ENCODE results near the gene FLRT1.

FLRT1 gene

GRCh38 chr11:64064374-64065140 lies 28.8 kb downstream of the FLRT1 start:
- no peaks in the 10 kb centered on the region for H3K36me3 ChIP-seq (ENCODE audit: control insufficient read depth, insufficient read depth, low read length)
- 92 to 94% methylated on average over 17 of the region's 17 CpGs for WGBS, 2 experiments
- H3K27ac ChIP-seq (ENCODE audit: insufficient read depth, low read depth, low read length, poor library complexity, severe bottlenecking) = no peak overlapping the region
- H3K27me3 ChIP-seq (ENCODE audit: control insufficient read depth, insufficient read depth, low read length, poor library complexity, severe bottlenecking) = peaks cover 38% of the 10 kb centered on the region
- H3K4me1 ChIP-seq (ENCODE audit: control insufficient read depth, insufficient read depth, low read length) = peaks cover 47% of the 10 kb centered on the region
- no peak overlapping the region for H3K4me3 ChIP-seq (ENCODE audit: insufficient read depth, low read depth, low read length)
- H3K9me3 ChIP-seq (ENCODE audit: control insufficient read depth, low read length) = no peaks in the 10 kb centered on the region

GRCh38 chr11:64065141-64065465 lies 29.4 kb downstream of the FLRT1 start:
- peaks cover 48% of the 10 kb centered on the region for H3K4me1 ChIP-seq (ENCODE audit: control insufficient read depth, insufficient read depth, low read length)
- WGBS, 2 experiments = 94 to 95% methylated on average over 11 of the region's 11 CpGs

GRCh38 chr11:64065712-64066111 lies 30.0 kb downstream of the FLRT1 start:
- no peak overlapping the region for H3K4me3 ChIP-seq (ENCODE audit: insufficient read depth, low read depth, low read length)
- no peaks in the 10 kb centered on the region for H3K36me3 ChIP-seq (ENCODE audit: control insufficient read depth, insufficient read depth, low read length)
- 92 to 96% methylated on average over 8 to 10 of the region's 10 CpGs for WGBS, 2 experiments
- no peak overlapping the region for H3K27ac ChIP-seq (ENCODE audit: insufficient read depth, low read depth, low read length, poor library complexity, severe bottlenecking)
- H3K27me3 ChIP-seq (ENCODE audit: control insufficient read depth, insufficient read depth, low read length, poor library complexity, severe bottlenecking) = peaks cover 28% of the 10 kb centered on the region
- no peaks in the 10 kb centered on the region for H3K9me3 ChIP-seq (ENCODE audit: control insufficient read depth, low read length)
- peaks cover 49% of the 10 kb centered on the region for H3K4me1 ChIP-seq (ENCODE audit: control insufficient read depth, insufficient read depth, low read length)

More at GRCh38 chr11:64065141-64065465, 29.4 kb downstream of the FLRT1 start:
- Histone ChIP-seq H3K27me3 (ENCODE audit: control insufficient read depth, insufficient read depth, low read length, poor library complexity, severe bottlenecking) (peaks cover 34% of the 10 kb centered on the region), H3K27ac (ENCODE audit: insufficient read depth, low read depth, low read length, poor library complexity, severe bottlenecking) (no peak overlapping the region), H3K36me3 (ENCODE audit: control insufficient read depth, insufficient read depth, low read length) (no peaks in the 10 kb centered on the region), H3K9me3 (ENCODE audit: control insufficient read depth, low read length) (no peaks in the 10 kb centered on the region), H3K4me3 (ENCODE audit: insufficient read depth, low read depth, low read length) (no peak overlapping the region)

- Histone ChIP-seq H3K4me1 (ENCODE audit: control insufficient read depth, insufficient read depth, low read length) (peaks cover 55% of the 10 kb centered on the region), H3K4me3 (ENCODE audit: insufficient read depth, low read depth, low read length) (no peak overlapping the region), H3K9me3 (ENCODE audit: control insufficient read depth, low read length) (no peaks in the 10 kb centered on the region), H3K36me3 (ENCODE audit: control insufficient read depth, insufficient read depth, low read length) (no peaks in the 10 kb centered on the region), H3K27ac (ENCODE audit: insufficient read depth, low read depth, low read length, poor library complexity, severe bottlenecking) (no peak overlapping the region), H3K27me3 (ENCODE audit: control insufficient read depth, insufficient read depth, low read length, poor library complexity, severe bottlenecking) (peaks cover 13% of the 10 kb centered on the region)
- 55 to 61% methylated on average over 26 of the region's 26 CpGs for WGBS, 2 experiments
Measured at GRCh38 chr11:64067230-64067993, 31.7 kb downstream of the FLRT1 start.

GRCh38 chr11:64068705-64069400 lies 33.1 kb downstream of the FLRT1 start:
- peaks cover 54% of the 10 kb centered on the region for H3K4me1 ChIP-seq (ENCODE audit: control insufficient read depth, insufficient read depth, low read length)

GRCh38 chr11:64069401-64070313 lies 33.9 kb downstream of the FLRT1 start:
- no peaks in the 10 kb centered on the region for H3K36me3 ChIP-seq (ENCODE audit: control insufficient read depth, insufficient read depth, low read length)
- H3K4me3 ChIP-seq (ENCODE audit: insufficient read depth, low read depth, low read length) = no peak overlapping the region
- H3K4me1 ChIP-seq (ENCODE audit: control insufficient read depth, insufficient read depth, low read length) = peaks cover 50% of the 10 kb centered on the region
- no peaks in the 10 kb centered on the region for H3K9me3 ChIP-seq (ENCODE audit: control insufficient read depth, low read length)
- H3K27ac ChIP-seq (ENCODE audit: insufficient read depth, low read depth, low read length, poor library complexity, severe bottlenecking) = no peak overlapping the region
- no peaks in the 10 kb centered on the region for H3K27me3 ChIP-seq (ENCODE audit: control insufficient read depth, insufficient read depth, low read length, poor library complexity, severe bottlenecking)
- 83% methylated on average over 23 of the region's 23 CpGs for WGBS, 2 experiments

More at GRCh38 chr11:64068705-64069400, 33.1 kb downstream of the FLRT1 start:
- no peaks in the 10 kb centered on the region for H3K9me3 ChIP-seq (ENCODE audit: control insufficient read depth, low read length)
- no peaks in the 10 kb centered on the region for H3K27me3 ChIP-seq (ENCODE audit: control insufficient read depth, insufficient read depth, low read length, poor library complexity, severe bottlenecking)
- H3K36me3 ChIP-seq (ENCODE audit: control insufficient read depth, insufficient read depth, low read length) = no peaks in the 10 kb centered on the region
- WGBS, 2 experiments = 90% methylated on average over 20 of the region's 20 CpGs
- no peak overlapping the region for H3K4me3 ChIP-seq (ENCODE audit: insufficient read depth, low read depth, low read length)
- H3K27ac ChIP-seq (ENCODE audit: insufficient read depth, low read depth, low read length, poor library complexity, severe bottlenecking) = no peak overlapping the region

- H3K27me3 ChIP-seq (ENCODE audit: control insufficient read depth, insufficient read depth, low read length, poor library complexity, severe bottlenecking) = no peaks in the 10 kb centered on the region
- H3K4me1 ChIP-seq (ENCODE audit: control insufficient read depth, insufficient read depth, low read length) = peaks cover 50% of the 10 kb centered on the region
- no peaks in the 10 kb centered on the region for H3K36me3 ChIP-seq (ENCODE audit: control insufficient read depth, insufficient read depth, low read length)
- H3K4me3 ChIP-seq (ENCODE audit: insufficient read depth, low read depth, low read length) = no peak overlapping the region
- 19% methylated on average over 12 of the region's 12 CpGs for WGBS, 2 experiments
- H3K9me3 ChIP-seq (ENCODE audit: control insufficient read depth, low read length) = no peaks in the 10 kb centered on the region
- no peak overlapping the region for H3K27ac ChIP-seq (ENCODE audit: insufficient read depth, low read depth, low read length, poor library complexity, severe bottlenecking)
Measured at GRCh38 chr11:64070314-64070681, 34.6 kb downstream of the FLRT1 start.

GRCh38 chr11:64071849-64072248 lies 36.1 kb downstream of the FLRT1 start:
- H3K27me3 ChIP-seq (ENCODE audit: control insufficient read depth, insufficient read depth, low read length, poor library complexity, severe bottlenecking) = no peaks in the 10 kb centered on the region
- peaks cover 50% of the 10 kb centered on the region for H3K4me1 ChIP-seq (ENCODE audit: control insufficient read depth, insufficient read depth, low read length)
- H3K4me3 ChIP-seq (ENCODE audit: insufficient read depth, low read depth, low read length) = no peak overlapping the region
- no peak overlapping the region for H3K27ac ChIP-seq (ENCODE audit: insufficient read depth, low read depth, low read length, poor library complexity, severe bottlenecking)
- WGBS, 2 experiments = 92 to 94% methylated on average over 20 of the region's 20 CpGs
- no peaks in the 10 kb centered on the region for H3K9me3 ChIP-seq (ENCODE audit: control insufficient read depth, low read length)
- no peaks in the 10 kb centered on the region for H3K36me3 ChIP-seq (ENCODE audit: control insufficient read depth, insufficient read depth, low read length)

GRCh38 chr11:64072403-64072802 lies 36.7 kb downstream of the FLRT1 start:
- 94 to 95% methylated on average over 7 to 8 of the region's 8 CpGs for WGBS, 2 experiments
- Histone ChIP-seq H3K9me3 (ENCODE audit: control insufficient read depth, low read length) (no peaks in the 10 kb centered on the region), H3K27ac (ENCODE audit: insufficient read depth, low read depth, low read length, poor library complexity, severe bottlenecking) (no peak overlapping the region), H3K36me3 (ENCODE audit: control insufficient read depth, insufficient read depth, low read length) (no peaks in the 10 kb centered on the region), H3K27me3 (ENCODE audit: control insufficient read depth, insufficient read depth, low read length, poor library complexity, severe bottlenecking) (no peaks in the 10 kb centered on the region), H3K4me1 (ENCODE audit: control insufficient read depth, insufficient read depth, low read length) (peaks cover 53% of the 10 kb centered on the region), H3K4me3 (ENCODE audit: insufficient read depth, low read depth, low read length) (no peak overlapping the region)

All from ectodermal cell (in vitro differentiated cells).